Measurements from ENCODE around the gene MDM2.
"Not testable (repeated sequence)": the region's sequence is repeated elsewhere in the genome, so short reads cannot be mapped to it uniquely, and the experiment has no call there.

DNA sequence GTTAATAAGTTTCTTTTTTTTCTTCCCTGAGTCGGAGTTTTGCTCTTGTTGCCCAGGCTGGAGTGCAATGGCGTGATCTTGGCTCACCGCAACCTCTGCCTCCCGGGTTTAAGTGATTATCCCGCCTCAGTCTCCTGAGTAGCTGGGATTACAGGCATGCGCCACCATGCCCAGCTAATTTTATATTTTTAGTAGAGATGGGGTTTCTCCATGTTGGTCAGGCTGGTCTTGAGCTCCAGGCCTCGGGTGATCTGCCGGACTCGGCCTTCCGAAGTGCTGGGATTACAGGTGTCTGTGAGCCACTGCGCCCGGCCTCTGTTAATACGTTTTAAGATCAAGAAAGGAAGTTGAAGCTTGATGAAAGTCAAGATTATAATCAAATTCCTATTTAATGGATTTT lies 11.5 kb downstream of the MDM2 start:
- TF ChIP-seq, protein P1, sequence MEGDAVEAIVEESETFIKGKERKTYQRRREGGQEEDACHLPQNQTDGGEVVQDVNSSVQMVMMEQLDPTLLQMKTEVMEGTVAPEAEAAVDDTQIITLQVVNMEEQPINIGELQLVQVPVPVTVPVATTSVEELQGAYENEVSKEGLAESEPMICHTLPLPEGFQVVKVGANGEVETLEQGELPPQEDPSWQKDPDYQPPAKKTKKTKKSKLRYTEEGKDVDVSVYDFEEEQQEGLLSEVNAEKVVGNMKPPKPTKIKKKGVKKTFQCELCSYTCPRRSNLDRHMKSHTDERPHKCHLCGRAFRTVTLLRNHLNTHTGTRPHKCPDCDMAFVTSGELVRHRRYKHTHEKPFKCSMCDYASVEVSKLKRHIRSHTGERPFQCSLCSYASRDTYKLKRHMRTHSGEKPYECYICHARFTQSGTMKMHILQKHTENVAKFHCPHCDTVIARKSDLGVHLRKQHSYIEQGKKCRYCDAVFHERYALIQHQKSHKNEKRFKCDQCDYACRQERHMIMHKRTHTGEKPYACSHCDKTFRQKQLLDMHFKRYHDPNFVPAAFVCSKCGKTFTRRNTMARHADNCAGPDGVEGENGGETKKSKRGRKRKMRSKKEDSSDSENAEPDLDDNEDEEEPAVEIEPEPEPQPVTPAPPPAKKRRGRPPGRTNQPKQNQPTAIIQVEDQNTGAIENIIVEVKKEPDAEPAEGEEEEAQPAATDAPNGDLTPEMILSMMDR (IDR thresholded peaks at IDR 0.05 in 2 of 3, conservative IDR thresholded peaks at IDR 0.05 in 1 of 3; ENCODE audit: control insufficient read depth in 2 of 3, extremely low read depth in 1 of 3, insufficient read depth in 1 of 3, low read depth in 3 of 3, low read length in 3 of 3) = not testable (repeated sequence)
- TF ChIP-seq TCF3 (IDR thresholded peaks at IDR 0.05; ENCODE audit: borderline replicate concordance, insufficient read depth, low read depth, low read length); ZZZ3 (IDR thresholded peaks at IDR 0.05; ENCODE audit: control insufficient read depth, insufficient read length, low read depth); BACH1 (IDR thresholded peaks at IDR 0.05; ENCODE audit: borderline replicate concordance); ZBED1 (IDR thresholded peaks at IDR 0.05; ENCODE audit: borderline replicate concordance); ZNF24 (IDR thresholded peaks at IDR 0.05); TCF12 (IDR thresholded peaks at IDR 0.05; ENCODE audit: low read depth, low read length); WRNIP1 (IDR thresholded peaks at IDR 0.05; ENCODE audit: borderline replicate concordance, low read depth, low read length); POLR2A (IDR thresholded peaks at IDR 0.05; ENCODE audit: low read depth, low read length): not testable (repeated sequence)

Data from GM12878 (cell line).